ENCODE measurements around the gene COL5A1.

- TF ChIP-seq POLR2AphosphoS5 (IDR thresholded peaks at IDR 0.05; ENCODE audit: borderline replicate concordance, low read depth, low read length) (no peak), FOXP2 (optimal IDR thresholded peaks at IDR 0.05; ENCODE audit: control extremely low read depth, extremely low read length, insufficient read depth) (no peak)
These were observed 46.6 kb downstream of the COL5A1 start for GRCh38 chr9:134688231-134688630.

All from SK-N-MC (cell line).